ENCODE results near the gene LZTS2. TPM values are rescaled to one million over a fixed set of nuclear protein-coding genes. Genes with fewer than 3 reads are reported as not detected.

LZTS2 gene
- total and polyA plus RNA-seq, 2 of the 4 experiments (the other 2 are of a cell fraction) = 19.2 to 101 TPM

DNA sequence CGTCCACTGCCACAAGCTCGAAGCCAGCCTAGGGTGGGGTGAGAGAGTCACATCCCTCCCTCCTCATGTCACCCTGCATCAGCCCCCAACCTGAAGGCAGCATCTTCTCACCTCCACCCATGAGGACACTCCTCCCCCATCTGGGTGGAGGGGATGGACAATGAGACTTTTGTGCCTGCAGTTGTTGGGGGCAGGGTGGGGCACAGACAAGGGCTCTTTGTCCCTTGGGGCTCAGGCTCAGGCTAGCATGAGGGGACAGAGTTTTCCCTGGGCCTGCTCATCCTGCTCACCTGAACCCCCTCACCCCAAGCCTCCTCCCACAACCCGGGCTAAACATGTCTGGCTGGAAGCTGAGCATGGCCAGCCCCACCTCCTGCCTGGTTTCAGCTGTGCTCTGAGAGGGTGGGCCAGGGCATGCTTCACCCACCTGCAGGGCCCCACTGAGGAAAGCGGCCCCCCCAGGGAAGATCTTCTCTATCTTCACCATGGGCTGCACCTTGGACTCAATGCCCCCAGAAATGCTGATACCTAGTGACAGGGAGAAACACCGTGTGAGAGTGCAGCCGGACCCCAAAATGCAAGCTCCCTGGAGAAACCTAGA, 9.3 kb downstream of the LZTS2 start:
- Histone ChIP-seq H3K9me3 (ENCODE audit: control insufficient read depth, insufficient read depth, low read length) (no peaks in the 10 kb centered on the region), H2BK20ac (ENCODE audit: low read depth, low read length) (0 out of 2 replicates have a peak overlapping the region, but pooled peaks have one; percentile 20), H3K79me1 (ENCODE audit: low read depth in 1 of 2, low read length in 2 of 2) (peaks cover 15 to 48% of the 10 kb centered on the region in 2 experiments; a peak in 3 of 4 replicates), H3K27me3 (ENCODE audit: control insufficient read depth, insufficient read depth, low read length) (no peaks in the 10 kb centered on the region), H4K91ac (ENCODE audit: insufficient read depth, low read depth, low read length) (peak overlapping the region; percentile 22; the same call in 1 of the 2 replicates), H4K5ac (ENCODE audit: low read depth, low read length) (no peak overlapping the region), H3K9me1 (ENCODE audit: insufficient read depth, low read length) (peaks cover 24% of the 10 kb centered on the region), H2AFZ (replicated peaks; ENCODE audit: low read length, poor library complexity) (no peak overlapping the region), H3K18ac (ENCODE audit: low read depth, low read length) (no peak overlapping the region), H2BK120ac (ENCODE audit: low read depth, low read length) (peak overlapping the region; percentile 18; the same call in 1 of the 2 replicates), H2AK9ac (replicated peaks; ENCODE audit: low read depth, low read length, poor library complexity) (peak overlapping the region; percentile 76), H3K4ac (ENCODE audit: low read depth, low read length) (peak overlapping the region; percentile 45; the same call in 1 of the 2 replicates), H3K9ac (ENCODE audit: low read depth, low read length) (no peak overlapping the region), H2BK5ac (ENCODE audit: low read depth, low read length, poor library complexity, severe bottlenecking) (no peak overlapping the region), H3K27ac (ENCODE audit: insufficient read depth, low read length) (peak overlapping the region; percentile 73; the same call in 1 of the 2 replicates), H3K4me3 (ENCODE audit: insufficient read depth, low read depth, low read length) (no peak overlapping the region), H2AK5ac (ENCODE audit: low read depth, low read length) (peak overlapping the region; percentile 98), H3K4me2 (ENCODE audit: low read depth, low read length) (no peak overlapping the region), H3K56ac (ENCODE audit: extremely low read depth, insufficient read depth, low read length) (no peak overlapping the region), H3K36me3 (ENCODE audit: control insufficient read depth, insufficient read depth, low read length) (peaks cover 30% of the 10 kb centered on the region), H3K4me1 (ENCODE audit: control insufficient read depth, insufficient read depth, low read length) (peaks cover 34% of the 10 kb centered on the region), H4K20me1 (ENCODE audit: insufficient read depth, low read length) (peaks cover 40% of the 10 kb centered on the region), H3K14ac (replicated peaks; ENCODE audit: low read depth, low read length) (no peak overlapping the region), H2BK15ac (ENCODE audit: low read depth, low read length) (no peak overlapping the region), H4K8ac (ENCODE audit: low read depth in 2 of 2, low read length in 2 of 2) (peak overlapping the region in 1 of 2 experiments; percentile 71; a peak in 1 of 4 replicates), H3K23ac (ENCODE audit: low read depth, low read length) (no peak overlapping the region)
- no peak for ATAC-seq (ENCODE audit: low read depth)
- dilution Hi-C loops (cut with HindIII; ENCODE audit: low sequenced_read_pairs, unreplicated experiment) (no loop called here), intact Hi-C loops (cut with micrococcal nuclease) (no loop called here), in situ Hi-C loops (cut with MboI; ENCODE audit: low sequenced_read_pairs) (no loop called here)
- CTCF ChIA-PET = no interaction called here
- POLR2A ChIA-PET (ENCODE audit: unreplicated experiment) = no interaction called here
- DNase-seq = no peak
- WGBS, 2 experiments (ENCODE audit: extremely low coverage in 2 of 2, insufficient read length in 1 of 2) = 79% methylated on average over 2 of the region's 6 CpGs; no CpG with 5 or more reads in 1 of the 2 experiments
- no TSS peak for BruUV-seq (replicated peaks)
- TF ChIP-seq, protein P1, sequence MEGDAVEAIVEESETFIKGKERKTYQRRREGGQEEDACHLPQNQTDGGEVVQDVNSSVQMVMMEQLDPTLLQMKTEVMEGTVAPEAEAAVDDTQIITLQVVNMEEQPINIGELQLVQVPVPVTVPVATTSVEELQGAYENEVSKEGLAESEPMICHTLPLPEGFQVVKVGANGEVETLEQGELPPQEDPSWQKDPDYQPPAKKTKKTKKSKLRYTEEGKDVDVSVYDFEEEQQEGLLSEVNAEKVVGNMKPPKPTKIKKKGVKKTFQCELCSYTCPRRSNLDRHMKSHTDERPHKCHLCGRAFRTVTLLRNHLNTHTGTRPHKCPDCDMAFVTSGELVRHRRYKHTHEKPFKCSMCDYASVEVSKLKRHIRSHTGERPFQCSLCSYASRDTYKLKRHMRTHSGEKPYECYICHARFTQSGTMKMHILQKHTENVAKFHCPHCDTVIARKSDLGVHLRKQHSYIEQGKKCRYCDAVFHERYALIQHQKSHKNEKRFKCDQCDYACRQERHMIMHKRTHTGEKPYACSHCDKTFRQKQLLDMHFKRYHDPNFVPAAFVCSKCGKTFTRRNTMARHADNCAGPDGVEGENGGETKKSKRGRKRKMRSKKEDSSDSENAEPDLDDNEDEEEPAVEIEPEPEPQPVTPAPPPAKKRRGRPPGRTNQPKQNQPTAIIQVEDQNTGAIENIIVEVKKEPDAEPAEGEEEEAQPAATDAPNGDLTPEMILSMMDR (conservative IDR thresholded peaks at IDR 0.05; ENCODE audit: low read depth, low read length) = no peak
- TF ChIP-seq RCOR1 (IDR thresholded peaks at IDR 0.05; ENCODE audit: insufficient replicate concordance, low read length) = no peak
- no peak for TF ChIP-seq POLR2A (IDR thresholded peaks at IDR 0.05; ENCODE audit: low read depth, low read length)
- TF ChIP-seq MXI1 (IDR thresholded peaks at IDR 0.05; ENCODE audit: borderline replicate concordance, low read depth, low read length) = no peak
- TF ChIP-seq, protein P2, sequence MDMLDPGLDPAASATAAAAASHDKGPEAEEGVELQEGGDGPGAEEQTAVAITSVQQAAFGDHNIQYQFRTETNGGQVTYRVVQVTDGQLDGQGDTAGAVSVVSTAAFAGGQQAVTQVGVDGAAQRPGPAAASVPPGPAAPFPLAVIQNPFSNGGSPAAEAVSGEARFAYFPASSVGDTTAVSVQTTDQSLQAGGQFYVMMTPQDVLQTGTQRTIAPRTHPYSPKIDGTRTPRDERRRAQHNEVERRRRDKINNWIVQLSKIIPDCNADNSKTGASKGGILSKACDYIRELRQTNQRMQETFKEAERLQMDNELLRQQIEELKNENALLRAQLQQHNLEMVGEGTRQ (IDR thresholded peaks at IDR 0.05; ENCODE audit: low read depth, low read length) = no peak
- no peak for TF ChIP-seq CHD1 (IDR thresholded peaks at IDR 0.05; ENCODE audit: low read depth, low read length)
- TF ChIP-seq BHLHE40 (IDR thresholded peaks at IDR 0.05; ENCODE audit: low read depth, low read length) = no peak
- no peak for TF ChIP-seq FOS (IDR thresholded peaks at IDR 0.05; ENCODE audit: low read depth, low read length)
- TF ChIP-seq NFE2L2 (IDR thresholded peaks at IDR 0.05; ENCODE audit: low read depth, low read length) = no peak

All from IMR-90 (cell line).